Measurements from ENCODE around the gene RAPGEF5.
A peak's percentile ranks its signal among the peaks of the same experiment; 100 is the strongest.

Gene RAPGEF5, protein sequence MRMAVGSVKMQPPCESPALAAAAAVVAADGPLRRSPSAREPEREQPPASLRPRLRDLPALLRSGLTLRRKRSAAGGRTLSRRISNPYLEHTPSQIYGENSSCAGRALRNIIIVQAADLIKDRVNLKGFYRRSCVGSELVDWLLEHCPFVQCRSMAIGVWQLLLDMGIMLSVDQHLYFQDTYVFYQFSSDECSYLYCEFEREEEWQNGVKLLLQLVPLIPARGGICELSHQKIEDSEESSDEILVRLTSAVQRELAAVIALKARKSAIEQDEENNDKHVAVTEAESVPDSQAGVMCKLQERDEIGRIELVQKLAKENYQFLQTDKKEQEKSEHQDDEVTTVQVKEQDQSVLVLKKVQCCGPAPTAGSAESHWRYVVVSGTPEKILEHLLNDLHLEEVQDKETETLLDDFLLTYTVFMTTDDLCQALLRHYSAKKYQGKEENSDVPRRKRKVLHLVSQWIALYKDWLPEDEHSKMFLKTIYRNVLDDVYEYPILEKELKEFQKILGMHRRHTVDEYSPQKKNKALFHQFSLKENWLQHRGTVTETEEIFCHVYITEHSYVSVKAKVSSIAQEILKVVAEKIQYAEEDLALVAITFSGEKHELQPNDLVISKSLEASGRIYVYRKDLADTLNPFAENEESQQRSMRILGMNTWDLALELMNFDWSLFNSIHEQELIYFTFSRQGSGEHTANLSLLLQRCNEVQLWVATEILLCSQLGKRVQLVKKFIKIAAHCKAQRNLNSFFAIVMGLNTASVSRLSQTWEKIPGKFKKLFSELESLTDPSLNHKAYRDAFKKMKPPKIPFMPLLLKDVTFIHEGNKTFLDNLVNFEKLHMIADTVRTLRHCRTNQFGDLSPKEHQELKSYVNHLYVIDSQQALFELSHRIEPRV

DNA sequence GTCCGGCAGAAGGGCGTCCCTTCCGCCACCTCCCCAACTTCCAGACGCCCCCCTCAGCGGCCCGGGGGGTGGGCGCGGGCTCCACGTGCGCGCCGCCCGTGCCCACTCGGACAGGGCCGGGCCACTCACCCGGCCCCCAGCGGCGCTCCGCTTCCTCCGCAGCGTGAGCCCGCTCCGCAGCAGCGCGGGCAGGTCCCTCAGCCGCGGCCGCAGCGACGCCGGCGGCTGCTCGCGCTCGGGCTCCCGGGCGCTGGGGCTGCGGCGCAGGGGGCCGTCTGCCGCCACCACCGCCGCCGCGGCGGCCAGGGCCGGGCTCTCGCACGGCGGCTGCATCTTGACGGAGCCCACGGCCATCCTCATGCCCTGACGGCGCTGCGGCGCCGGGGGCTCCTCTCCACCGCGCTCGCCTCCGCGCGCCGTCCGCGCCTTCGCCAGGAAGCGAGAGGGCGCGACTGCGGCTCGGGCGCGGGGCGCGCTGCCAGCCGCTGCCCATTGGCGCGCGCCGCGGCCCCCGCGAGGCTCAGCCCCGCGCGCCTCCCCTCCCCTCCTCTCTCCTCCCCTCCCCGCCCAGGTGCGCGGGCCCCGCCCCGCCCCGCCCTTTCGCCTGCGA lies at the start of gene RAPGEF5:
RAPGEF5 (minus strand) TSS at position 454 of the 610 bp plus-strand sequence; CDS start at position 360, 94 bp downstream.
- H3K27me3 Mint-ChIP-seq (ENCODE audit: low read depth) = peaks cover 48% of the 10 kb centered on the region
- TF ChIP-seq, protein P1, sequence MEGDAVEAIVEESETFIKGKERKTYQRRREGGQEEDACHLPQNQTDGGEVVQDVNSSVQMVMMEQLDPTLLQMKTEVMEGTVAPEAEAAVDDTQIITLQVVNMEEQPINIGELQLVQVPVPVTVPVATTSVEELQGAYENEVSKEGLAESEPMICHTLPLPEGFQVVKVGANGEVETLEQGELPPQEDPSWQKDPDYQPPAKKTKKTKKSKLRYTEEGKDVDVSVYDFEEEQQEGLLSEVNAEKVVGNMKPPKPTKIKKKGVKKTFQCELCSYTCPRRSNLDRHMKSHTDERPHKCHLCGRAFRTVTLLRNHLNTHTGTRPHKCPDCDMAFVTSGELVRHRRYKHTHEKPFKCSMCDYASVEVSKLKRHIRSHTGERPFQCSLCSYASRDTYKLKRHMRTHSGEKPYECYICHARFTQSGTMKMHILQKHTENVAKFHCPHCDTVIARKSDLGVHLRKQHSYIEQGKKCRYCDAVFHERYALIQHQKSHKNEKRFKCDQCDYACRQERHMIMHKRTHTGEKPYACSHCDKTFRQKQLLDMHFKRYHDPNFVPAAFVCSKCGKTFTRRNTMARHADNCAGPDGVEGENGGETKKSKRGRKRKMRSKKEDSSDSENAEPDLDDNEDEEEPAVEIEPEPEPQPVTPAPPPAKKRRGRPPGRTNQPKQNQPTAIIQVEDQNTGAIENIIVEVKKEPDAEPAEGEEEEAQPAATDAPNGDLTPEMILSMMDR (IDR thresholded peaks at IDR 0.05; ENCODE audit: unreplicated experiment in 3 of 3) = no peak
- no peaks in the 10 kb centered on the region for H3K4me1 Mint-ChIP-seq
- H3K4me3 Mint-ChIP-seq = peak within 1 kb of the TSS; percentile 86 to 93 (median 93)
- H3K9me3 Mint-ChIP-seq = peaks cover 25% of the 10 kb centered on the region
- H3K36me3 Mint-ChIP-seq (ENCODE audit: low read depth) = no peaks in the 10 kb centered on the region
- peak within 1 kb of the TSS in 1 of 3 experiments; percentile 12 for H3K27ac Mint-ChIP-seq

DNA sequence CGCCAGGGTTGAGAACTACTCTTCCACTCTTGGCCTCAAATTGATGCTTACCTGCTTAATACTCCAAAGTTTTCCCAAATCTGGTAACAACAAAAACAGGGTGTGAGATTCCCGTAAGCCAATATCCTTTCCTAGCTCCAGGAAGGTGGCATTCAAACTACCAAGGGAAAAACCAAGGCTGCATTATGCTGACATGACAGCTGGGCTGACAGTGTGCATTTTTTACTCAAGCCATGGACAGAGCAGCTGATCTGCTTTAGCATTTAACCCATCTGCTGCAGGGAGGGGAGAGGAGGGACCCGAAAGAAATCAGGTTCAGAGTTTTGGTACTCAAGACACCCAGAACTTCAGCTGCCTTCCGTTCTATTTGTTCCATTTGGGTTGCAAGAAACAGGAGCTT lies 49.8 kb upstream of the RAPGEF5 start:
- Mint-ChIP-seq H3K27me3 (ENCODE audit: low read depth) (no peaks in the 10 kb centered on the region), H3K27ac (peak overlapping the region in 1 of 3 experiments; percentile 32), H3K9me3 (no peaks in the 10 kb centered on the region), H3K4me3 (no peak overlapping the region), H3K4me1 (peaks cover 11% of the 10 kb centered on the region), H3K36me3 (ENCODE audit: low read depth) (no peaks in the 10 kb centered on the region)
- TF ChIP-seq, protein P1 (IDR thresholded peaks at IDR 0.05; ENCODE audit: unreplicated experiment in 3 of 3) = no peak

DNA sequence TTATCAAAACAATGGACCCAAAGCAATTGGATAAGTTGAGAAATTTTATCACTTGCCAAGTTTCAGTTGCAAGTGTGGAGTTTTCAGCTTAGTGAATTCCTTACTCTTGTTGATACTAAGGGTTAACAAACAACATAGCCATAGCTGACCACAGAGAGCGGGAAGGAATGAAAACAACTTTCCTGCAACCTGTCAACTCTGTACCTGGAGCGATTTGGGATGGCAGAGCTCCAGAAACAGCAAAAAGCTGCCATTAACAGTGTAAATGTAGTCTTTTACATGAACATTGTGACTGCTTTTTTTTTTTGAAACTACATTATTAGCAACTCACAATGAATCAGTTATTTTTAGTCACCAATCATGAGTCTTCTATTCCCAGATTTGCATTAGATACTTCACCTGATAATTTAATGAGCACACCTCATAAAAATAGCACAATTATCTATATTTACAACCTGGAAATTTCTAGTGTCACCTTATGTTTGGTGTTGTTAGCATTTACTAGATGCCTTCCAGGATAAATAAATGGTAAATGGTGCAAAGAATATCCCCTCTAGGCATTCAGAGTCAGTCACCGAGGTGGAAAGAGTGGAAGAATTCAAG lies 47.6 kb upstream of the RAPGEF5 start:
- peaks cover 11% of the 10 kb centered on the region for H3K4me1 Mint-ChIP-seq
- no peak overlapping the region for H3K4me3 Mint-ChIP-seq
- H3K36me3 Mint-ChIP-seq (ENCODE audit: low read depth) = no peaks in the 10 kb centered on the region
- no peaks in the 10 kb centered on the region for H3K27me3 Mint-ChIP-seq (ENCODE audit: low read depth)
- TF ChIP-seq, protein P1 (IDR thresholded peaks at IDR 0.05; ENCODE audit: unreplicated experiment in 3 of 3) = no peak
- no peak overlapping the region for H3K27ac Mint-ChIP-seq
- H3K9me3 Mint-ChIP-seq = no peaks in the 10 kb centered on the region

DNA sequence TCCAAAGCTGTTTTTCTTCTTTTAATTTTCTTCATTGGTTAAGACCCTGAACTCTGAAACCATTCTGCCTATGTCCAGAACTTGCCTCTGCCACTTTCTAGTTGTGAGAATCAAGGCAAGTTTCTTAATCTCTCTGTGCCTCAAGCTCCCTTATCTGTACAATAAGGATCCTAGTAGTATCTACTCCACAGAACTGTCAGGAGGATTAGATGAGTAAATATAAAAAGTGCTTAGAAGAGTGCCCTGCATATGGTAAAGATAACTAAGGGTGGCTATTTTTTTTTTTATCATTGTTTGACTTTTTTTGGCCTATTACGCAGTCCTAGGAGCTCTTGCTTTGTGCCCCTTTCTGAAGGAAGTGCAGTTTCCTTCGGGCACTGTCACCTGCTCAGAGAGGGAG lies 46.4 kb upstream of the RAPGEF5 start:
- Mint-ChIP-seq H3K27ac (no peak overlapping the region), H3K27me3 (ENCODE audit: low read depth) (peaks cover 5% of the 10 kb centered on the region), H3K4me1 (peaks cover 11% of the 10 kb centered on the region), H3K4me3 (no peak overlapping the region), H3K9me3 (no peaks in the 10 kb centered on the region), H3K36me3 (ENCODE audit: low read depth) (no peaks in the 10 kb centered on the region)
- TF ChIP-seq, protein P1 (IDR thresholded peaks at IDR 0.05; ENCODE audit: unreplicated experiment in 3 of 3) = no peak

DNA sequence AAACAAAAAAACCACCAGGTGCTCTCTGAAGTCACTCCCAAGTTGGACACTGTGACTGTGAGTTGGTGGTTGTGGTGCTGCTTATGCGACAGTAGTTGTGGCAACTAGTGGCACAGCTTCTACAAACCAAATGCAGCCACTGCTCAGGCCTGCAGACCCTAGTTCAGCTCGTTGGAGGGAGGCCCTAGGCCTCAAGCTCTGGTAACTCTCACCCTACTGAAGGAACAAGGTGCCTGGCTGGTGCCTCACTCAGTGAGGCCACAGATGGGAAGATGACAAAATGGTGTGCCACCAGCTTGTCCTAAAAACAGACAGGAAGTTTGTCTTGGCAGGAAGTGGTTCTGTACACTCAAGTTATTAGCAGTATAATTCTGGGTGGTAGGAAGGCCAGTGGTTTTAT lies 45.3 kb upstream of the RAPGEF5 start:
- TF ChIP-seq, protein P1 (IDR thresholded peaks at IDR 0.05; ENCODE audit: unreplicated experiment in 3 of 3) = no peak
- Mint-ChIP-seq H3K4me1 (peaks cover 15% of the 10 kb centered on the region), H3K9me3 (no peaks in the 10 kb centered on the region), H3K4me3 (no peak overlapping the region), H3K27ac (no peak overlapping the region), H3K27me3 (ENCODE audit: low read depth) (peaks cover 6% of the 10 kb centered on the region), H3K36me3 (ENCODE audit: low read depth) (no peaks in the 10 kb centered on the region)
